ENCODE measurements around the gene IL17B.
A peak's percentile ranks its signal among the peaks of the same experiment; 100 is the strongest.

Gene IL17B

GRCh38 chr5:149376711-149377447 lies 2.2 kb downstream of the IL17B start:
- DNase-seq (ENCODE audit: low read depth in 2 of 2), result no peak

- DNase-seq (ENCODE audit: low read depth in 2 of 2), result no peak
Measured at GRCh38 chr5:149376104-149376503, 3.0 kb downstream of the IL17B start.

- DNase-seq (ENCODE audit: low read depth in 2 of 2), result no peak
Measured at GRCh38 chr5:149375434-149375833, 3.7 kb downstream of the IL17B start.

GRCh38 chr5:149374801-149375200 lies 4.3 kb downstream of the IL17B start:
- DNase-seq (ENCODE audit: low read depth in 2 of 2), result no peak

- no peak for DNase-seq (ENCODE audit: low read depth in 2 of 2)
Measured at GRCh38 chr5:149374303-149374702, 4.8 kb downstream of the IL17B start.

- DNase-seq (ENCODE audit: low read depth in 2 of 2), result no peak
Measured at GRCh38 chr5:149372932-149373331, 6.2 kb downstream of the IL17B start.

- no peak for DNase-seq (ENCODE audit: low read depth in 2 of 2)
Measured at GRCh38 chr5:149372076-149372795, 6.9 kb downstream of the IL17B start.

- no peak for DNase-seq (ENCODE audit: low read depth in 2 of 2)
Measured at GRCh38 chr5:149371296-149371962, 7.7 kb downstream of the IL17B start.

- DNase-seq (ENCODE audit: low read depth in 2 of 2), result no peak
Measured at GRCh38 chr5:149370878-149371277, 8.2 kb downstream of the IL17B start.

GRCh38 chr5:149367972-149368645 lies 11.0 kb downstream of the IL17B start:
- DNase-seq (ENCODE audit: low read depth in 2 of 2), result no peak

- peak; percentile 40 to 42 for DNase-seq (ENCODE audit: low read depth in 2 of 2)
Measured at GRCh38 chr5:149367249-149367971, 11.7 kb downstream of the IL17B start.

- DNase-seq (ENCODE audit: low read depth in 2 of 2), result no peak
Measured at GRCh38 chr5:149366169-149366729, 12.8 kb downstream of the IL17B start.

- no peak for DNase-seq (ENCODE audit: low read depth in 2 of 2)
Measured at GRCh38 chr5:149365418-149365817, 13.7 kb downstream of the IL17B start.

GRCh38 chr5:149364719-149365118 lies 14.4 kb downstream of the IL17B start:
- DNase-seq (ENCODE audit: low read depth in 2 of 2), result no peak

GRCh38 chr5:149363936-149364335 lies 15.2 kb downstream of the IL17B start:
- no peak for DNase-seq (ENCODE audit: low read depth in 2 of 2)

GRCh38 chr5:149363358-149363757 lies 15.7 kb downstream of the IL17B start:
- DNase-seq (ENCODE audit: low read depth in 2 of 2), result no peak

GRCh38 chr5:149362541-149362940 lies 16.6 kb downstream of the IL17B start:
- DNase-seq (ENCODE audit: low read depth in 2 of 2), result no peak

- DNase-seq (ENCODE audit: low read depth in 2 of 2), result no peak
Measured at GRCh38 chr5:149360272-149360671, 18.8 kb downstream of the IL17B start.

- DNase-seq (ENCODE audit: low read depth in 2 of 2), result no peak
Measured at GRCh38 chr5:149358868-149359495, 20.1 kb downstream of the IL17B start.

GRCh38 chr5:149358294-149358651 lies 20.8 kb downstream of the IL17B start:
- DNase-seq (ENCODE audit: low read depth in 2 of 2), result no peak

All from fibroblast of skin of left quadriceps (primary cell).